GM23338 (cell line): ENCODE measurements around the gene UNC5A. TPM values are rescaled to one million over a fixed set of nuclear protein-coding genes. Genes with fewer than 3 reads are reported as not detected.

Experiments
- ATAC-seq: fragments of 200-7000 bp; cut with Tn5 transposase; 3 replicates; pipeline ENCODE4 v1.9.1; 2020
- DNase-seq: peaks from one replicate; pipeline ENCODE4 v3.0.0-alpha.2; 2015; ENCODE audit warnings: low spot score
- H2AFZ ChIP-seq: fragments of 200-600 bp; sonication (generic); 2 replicates; pipeline ENCODE4 v1.8.0; 2016; ENCODE audit warnings: antibody characterized with exemption, mild to moderate bottlenecking, moderate library complexity
- H3F3A ChIP-seq: fragments of 200-600 bp; sonication (generic); replicated peaks from 2 replicates; pipeline ENCODE4 v1.8.0; 2017; ENCODE audit warnings: antibody characterized with exemption, mixed run types, low read depth
- H3K27ac ChIP-seq: fragments of 200-600 bp; sonication (generic); 2 replicates; pipeline ENCODE4 v1.6.1; 2016; ENCODE audit warnings: low read depth
- H3K27me3 ChIP-seq: fragments of 200-600 bp; sonication (generic); 2 replicates; pipeline ENCODE4 v1.8.0; 2016; ENCODE audit warnings: mild to moderate bottlenecking, mixed run types, moderate library complexity; ENCODE audit not compliant: insufficient read depth
- H3K36me3 ChIP-seq: fragments of 200-600 bp; sonication (generic); 2 replicates; pipeline ENCODE4 v1.8.0; 2016; ENCODE audit warnings: mild to moderate bottlenecking; ENCODE audit not compliant: insufficient read depth
- H3K4me1 ChIP-seq: fragments of 200-600 bp; sonication (generic); 2 replicates; pipeline ENCODE4 v1.8.0; 2016; ENCODE audit warnings: mild to moderate bottlenecking, moderate library complexity; ENCODE audit not compliant: insufficient read depth
- H3K4me2 ChIP-seq: fragments of 200-600 bp; sonication (generic); 2 replicates; pipeline ENCODE4 v1.7.1; 2017; ENCODE audit warnings: mixed run types
- H3K4me3 ChIP-seq: fragments of 200-600 bp; sonication (generic); 2 replicates; pipeline ENCODE4 v1.6.1; 2016; ENCODE audit warnings: mixed run types
- H3K79me2 ChIP-seq: fragments of 200-600 bp; sonication (generic); replicated peaks from 2 replicates; pipeline ENCODE4 v1.8.0; 2017; ENCODE audit warnings: mild to moderate bottlenecking; ENCODE audit not compliant: insufficient read depth
- H3K9me2 ChIP-seq: fragments of 200-600 bp; sonication (generic); 2 replicates; pipeline ENCODE4 v1.8.0; 2017; ENCODE audit not compliant: insufficient read depth
- H4K20me1 ChIP-seq: fragments of 200-600 bp; sonication (generic); replicated peaks from 2 replicates; pipeline ENCODE4 v1.8.0; 2017; ENCODE audit warnings: mild to moderate bottlenecking; ENCODE audit not compliant: insufficient read depth
- H3K27ac Mint-ChIP-seq: 2 replicates; pipeline ENCODE4 v1.8.0; 2020; ENCODE audit warnings: inconsistent platforms, mild to moderate bottlenecking, moderate library complexity, mixed read lengths
- H3K27me3 Mint-ChIP-seq: 3 replicates; pipeline ENCODE4 v1.8.0; 2022; ENCODE audit warnings: low read depth, mild to moderate bottlenecking, moderate library complexity, mixed read lengths, inconsistent platforms; ENCODE audit not compliant: insufficient read depth, poor library complexity
- H3K36me3 Mint-ChIP-seq: 3 replicates; pipeline ENCODE4 v1.8.0; 2021; ENCODE audit warnings: low read depth, mild to moderate bottlenecking, inconsistent platforms, moderate library complexity, mixed read lengths
- H3K4me1 Mint-ChIP-seq: 3 replicates; pipeline ENCODE4 v1.8.0; 2020; ENCODE audit warnings: mild to moderate bottlenecking, inconsistent platforms, mixed read lengths
- H3K4me3 Mint-ChIP-seq: 3 replicates; pipeline ENCODE4 v1.8.0; 2021; ENCODE audit warnings: moderate library complexity, mild to moderate bottlenecking, inconsistent platforms, mixed read lengths
- H3K9me3 Mint-ChIP-seq: 3 replicates; pipeline ENCODE4 v1.8.0; 2020; ENCODE audit warnings: moderate library complexity, mild to moderate bottlenecking, inconsistent platforms, mixed read lengths
- POLR2AphosphoS5 ChIP-seq: IDR thresholded peaks from 2 replicates; pipeline ENCODE4 v1.6.1; 2016; ENCODE audit warnings: antibody characterized with exemption, low read depth
- REST ChIP-seq: IDR thresholded peaks from one replicate; pipeline ENCODE4 v1.6.1; 2018; ENCODE audit warnings: antibody characterized with exemption; ENCODE audit not compliant: unreplicated experiment
- ZNF114 ChIP-seq: fragments of 250-450 bp; sonication (Bioruptor Pico); IDR thresholded peaks from 2 replicates; pipeline ENCODE4 v1.5.0; 2020; ENCODE audit warnings: mild to moderate bottlenecking, moderate library complexity
- polyA plus RNA-seq: library from polyadenylated mRNA; unstranded; fragments of >200 nt; fragmentation: Nextera tagmentation; extraction: Ambion mirVana; gene quantifications from 2 replicates; pipeline ENCODE4 v1.2.1, GENCODE V29; 2016
- total RNA-seq: library from RNA; depleted of rRNA; stranded (reverse); fragments of >200 nt; shearing (Covaris generic); gene quantifications from 2 replicates; pipeline ENCODE4 v1.2.3, GENCODE V29; 2014
- TF ChIP-seq, protein P1 (sequence below): fragments of 250-450 bp; sonication (Bioruptor Pico); IDR thresholded peaks from 2 replicates; pipeline ENCODE4 v1.5.0; 2020; ENCODE audit warnings: mild to moderate bottlenecking, moderate library complexity
- TF ChIP-seq, protein P2 (sequence below), 2 experiments: fragments of 200-600 bp in 1 of 2; sonication (generic) in 1 of 2; conservative IDR thresholded peaks; 2 replicates each; pipeline versions ENCODE4 v1.5.1 to v1.6.1; 2016 to 2017; ENCODE audit warnings: antibody characterized with exemption in 2 of 2, low read depth in 2 of 2, mild to moderate bottlenecking in 2 of 2, moderate library complexity in 1 of 2
- TF ChIP-seq, protein P3 (sequence below): IDR thresholded peaks from 2 replicates; pipeline ENCODE4 v1.6.1; 2016; ENCODE audit warnings: antibody characterized with exemption

Gene UNC5A
- total and polyA plus RNA-seq, 2 experiments from 2014 or later = 0.92 to 3.9 TPM

DNA sequence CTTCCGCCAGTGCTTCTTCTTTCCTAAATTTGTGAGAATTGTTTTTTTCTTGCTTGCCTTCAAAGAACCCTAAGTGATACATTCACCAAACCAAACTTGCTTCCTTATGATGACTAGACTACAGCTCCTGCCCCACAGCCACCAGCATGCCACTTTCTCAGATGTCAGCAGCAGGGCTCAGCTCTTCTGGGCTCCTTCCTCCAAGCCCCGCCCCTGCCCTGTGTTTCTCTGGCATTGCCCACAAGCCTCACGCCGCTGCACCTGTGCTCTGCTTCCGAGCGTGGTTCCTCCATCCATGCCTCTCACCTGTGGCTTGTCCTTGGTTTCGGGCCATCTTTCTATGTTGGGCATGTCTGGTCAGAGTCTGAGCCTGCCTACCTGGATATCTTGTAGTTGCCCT lies 10.6 kb downstream of the UNC5A start (continued):
- TF ChIP-seq, protein P1, sequence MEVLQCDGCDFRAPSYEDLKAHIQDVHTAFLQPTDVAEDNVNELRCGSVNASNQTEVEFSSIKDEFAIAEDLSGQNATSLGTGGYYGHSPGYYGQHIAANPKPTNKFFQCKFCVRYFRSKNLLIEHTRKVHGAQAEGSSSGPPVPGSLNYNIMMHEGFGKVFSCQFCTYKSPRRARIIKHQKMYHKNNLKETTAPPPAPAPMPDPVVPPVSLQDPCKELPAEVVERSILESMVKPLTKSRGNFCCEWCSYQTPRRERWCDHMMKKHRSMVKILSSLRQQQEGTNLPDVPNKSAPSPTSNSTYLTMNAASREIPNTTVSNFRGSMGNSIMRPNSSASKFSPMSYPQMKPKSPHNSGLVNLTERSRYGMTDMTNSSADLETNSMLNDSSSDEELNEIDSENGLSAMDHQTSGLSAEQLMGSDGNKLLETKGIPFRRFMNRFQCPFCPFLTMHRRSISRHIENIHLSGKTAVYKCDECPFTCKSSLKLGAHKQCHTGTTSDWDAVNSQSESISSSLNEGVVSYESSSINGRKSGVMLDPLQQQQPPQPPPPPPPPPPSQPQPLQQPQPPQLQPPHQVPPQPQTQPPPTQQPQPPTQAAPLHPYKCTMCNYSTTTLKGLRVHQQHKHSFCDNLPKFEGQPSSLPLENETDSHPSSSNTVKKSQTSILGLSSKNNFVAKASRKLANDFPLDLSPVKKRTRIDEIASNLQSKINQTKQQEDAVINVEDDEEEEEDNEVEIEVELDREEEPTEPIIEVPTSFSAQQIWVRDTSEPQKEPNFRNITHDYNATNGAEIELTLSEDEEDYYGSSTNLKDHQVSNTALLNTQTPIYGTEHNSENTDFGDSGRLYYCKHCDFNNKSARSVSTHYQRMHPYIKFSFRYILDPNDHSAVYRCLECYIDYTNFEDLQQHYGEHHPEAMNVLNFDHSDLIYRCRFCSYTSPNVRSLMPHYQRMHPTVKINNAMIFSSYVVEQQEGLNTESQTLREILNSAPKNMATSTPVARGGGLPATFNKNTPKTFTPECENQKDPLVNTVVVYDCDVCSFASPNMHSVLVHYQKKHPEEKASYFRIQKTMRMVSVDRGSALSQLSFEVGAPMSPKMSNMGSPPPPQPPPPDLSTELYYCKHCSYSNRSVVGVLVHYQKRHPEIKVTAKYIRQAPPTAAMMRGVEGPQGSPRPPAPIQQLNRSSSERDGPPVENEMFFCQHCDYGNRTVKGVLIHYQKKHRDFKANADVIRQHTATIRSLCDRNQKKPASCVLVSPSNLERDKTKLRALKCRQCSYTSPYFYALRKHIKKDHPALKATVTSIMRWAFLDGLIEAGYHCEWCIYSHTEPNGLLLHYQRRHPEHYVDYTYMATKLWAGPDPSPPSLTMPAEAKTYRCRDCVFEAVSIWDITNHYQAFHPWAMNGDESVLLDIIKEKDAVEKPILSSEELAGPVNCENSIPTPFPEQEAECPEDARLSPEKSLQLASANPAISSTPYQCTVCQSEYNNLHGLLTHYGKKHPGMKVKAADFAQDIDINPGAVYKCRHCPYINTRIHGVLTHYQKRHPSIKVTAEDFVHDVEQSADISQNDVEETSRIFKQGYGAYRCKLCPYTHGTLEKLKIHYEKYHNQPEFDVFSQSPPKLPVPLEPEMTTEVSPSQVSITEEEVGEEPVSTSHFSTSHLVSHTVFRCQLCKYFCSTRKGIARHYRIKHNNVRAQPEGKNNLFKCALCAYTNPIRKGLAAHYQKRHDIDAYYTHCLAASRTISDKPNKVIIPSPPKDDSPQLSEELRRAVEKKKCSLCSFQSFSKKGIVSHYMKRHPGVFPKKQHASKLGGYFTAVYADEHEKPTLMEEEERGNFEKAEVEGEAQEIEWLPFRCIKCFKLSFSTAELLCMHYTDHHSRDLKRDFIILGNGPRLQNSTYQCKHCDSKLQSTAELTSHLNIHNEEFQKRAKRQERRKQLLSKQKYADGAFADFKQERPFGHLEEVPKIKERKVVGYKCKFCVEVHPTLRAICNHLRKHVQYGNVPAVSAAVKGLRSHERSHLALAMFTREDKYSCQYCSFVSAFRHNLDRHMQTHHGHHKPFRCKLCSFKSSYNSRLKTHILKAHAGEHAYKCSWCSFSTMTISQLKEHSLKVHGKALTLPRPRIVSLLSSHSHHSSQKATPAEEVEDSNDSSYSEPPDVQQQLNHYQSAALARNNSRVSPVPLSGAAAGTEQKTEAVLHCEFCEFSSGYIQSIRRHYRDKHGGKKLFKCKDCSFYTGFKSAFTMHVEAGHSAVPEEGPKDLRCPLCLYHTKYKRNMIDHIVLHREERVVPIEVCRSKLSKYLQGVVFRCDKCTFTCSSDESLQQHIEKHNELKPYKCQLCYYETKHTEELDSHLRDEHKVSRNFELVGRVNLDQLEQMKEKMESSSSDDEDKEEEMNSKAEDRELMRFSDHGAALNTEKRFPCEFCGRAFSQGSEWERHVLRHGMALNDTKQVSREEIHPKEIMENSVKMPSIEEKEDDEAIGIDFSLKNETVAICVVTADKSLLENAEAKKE (CRISPR knock-in tag) = no peak

DNA sequence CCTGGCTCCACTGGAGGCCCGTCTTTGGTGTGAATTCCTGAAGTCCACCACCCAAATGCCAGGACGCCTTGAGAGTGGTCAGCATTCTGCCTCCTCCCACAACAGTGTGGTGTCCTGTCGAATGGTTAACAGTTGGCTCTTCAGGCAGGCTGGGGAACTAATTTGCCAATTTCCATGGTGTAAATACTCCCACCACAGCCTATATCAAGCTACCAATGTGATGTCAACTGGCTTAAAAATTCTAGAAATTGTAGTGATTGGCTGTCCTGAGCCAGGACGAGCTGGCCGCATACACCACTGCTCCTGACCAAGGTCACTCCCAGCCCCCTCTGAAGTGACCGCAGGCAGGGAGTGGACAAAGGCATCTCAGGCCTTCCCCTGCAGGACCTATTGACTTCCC lies 11.1 kb downstream of the UNC5A start:
- no peak overlapping the region for H3K4me3 ChIP-seq
- Mint-ChIP-seq H3K9me3 (no peaks in the 10 kb centered on the region), H3K4me3 (no peak overlapping the region), H3K36me3 (no peaks in the 10 kb centered on the region), H3K4me1 (peaks cover 28% of the 10 kb centered on the region), H3K27me3 (peaks cover 18% of the 10 kb centered on the region), H3K27ac (no peak overlapping the region)
- no peaks in the 10 kb centered on the region for H3K9me2 ChIP-seq
- H3F3A ChIP-seq = no peaks in the 10 kb centered on the region
- no peaks in the 10 kb centered on the region; the same call in 1 of the 2 replicates for H4K20me1 ChIP-seq
- H3K4me2 ChIP-seq = no peak overlapping the region
- H3K79me2 ChIP-seq = no peaks in the 10 kb centered on the region
- no peak overlapping the region for H2AFZ ChIP-seq
- ATAC-seq (no peak), DNase-seq (no peak)
- no peak for TF ChIP-seq POLR2AphosphoS5
- peaks cover 10% of the 10 kb centered on the region for H3K4me1 ChIP-seq
- H3K36me3 ChIP-seq = no peaks in the 10 kb centered on the region
- peaks cover 6% of the 10 kb centered on the region; the same call in 1 of the 2 replicates for H3K27me3 ChIP-seq
- H3K27ac ChIP-seq = no peak overlapping the region

DNA sequence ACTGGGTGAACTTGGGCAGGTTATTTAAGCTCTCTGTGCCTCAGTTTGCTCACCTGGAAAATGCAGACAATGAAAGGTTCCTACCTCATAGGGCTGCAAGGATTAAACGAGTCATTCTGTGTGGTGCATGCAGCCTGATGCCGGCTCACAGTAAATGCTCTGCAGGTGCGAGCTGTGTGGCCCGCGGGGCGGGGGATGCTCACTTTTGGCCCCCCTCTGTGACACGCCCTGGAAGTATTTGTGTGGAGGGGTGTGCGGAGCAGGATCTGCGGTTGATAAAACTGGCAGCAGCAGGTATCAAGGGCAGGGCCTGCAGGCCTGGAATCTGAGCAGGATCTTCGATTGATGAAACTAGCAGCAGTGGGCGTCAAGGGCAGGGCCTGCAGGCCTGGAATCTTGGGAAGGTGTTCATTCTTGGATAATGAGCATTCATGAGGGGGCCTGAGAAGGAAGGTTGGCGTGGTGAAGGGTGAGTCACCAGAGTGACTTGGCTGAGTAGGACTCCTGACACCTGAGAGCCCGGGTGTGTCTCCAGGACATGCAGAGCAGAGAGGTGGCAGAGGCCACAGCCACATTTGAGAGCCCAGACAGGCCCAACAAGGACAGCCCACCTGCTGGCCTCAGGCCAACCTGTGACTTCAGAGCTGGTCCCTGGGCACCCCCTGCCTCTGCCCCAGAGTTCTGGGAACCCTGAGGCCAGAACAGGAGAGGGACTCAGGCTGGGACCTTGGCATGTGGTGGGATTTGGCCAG lies 11.9 kb downstream of the UNC5A start:
- no peaks in the 10 kb centered on the region; the same call in 1 of the 2 replicates for H4K20me1 ChIP-seq
- 0 out of 2 replicates have a peak, but pooled peaks cover 4% of the 10 kb centered on the region for H3K4me1 ChIP-seq
- no peaks in the 10 kb centered on the region for H3K27me3 ChIP-seq
- H3K4me2 ChIP-seq = no peak overlapping the region
- H2AFZ ChIP-seq = no peak overlapping the region
- H3K9me2 ChIP-seq = no peaks in the 10 kb centered on the region
- Mint-ChIP-seq H3K27me3 (peaks cover 14% of the 10 kb centered on the region), H3K4me1 (peaks cover 22% of the 10 kb centered on the region), H3K36me3 (no peaks in the 10 kb centered on the region), H3K9me3 (no peaks in the 10 kb centered on the region), H3K27ac (no peak overlapping the region), H3K4me3 (no peak overlapping the region)
- H3K27ac ChIP-seq = no peak overlapping the region
- H3K36me3 ChIP-seq = no peaks in the 10 kb centered on the region
- H3K79me2 ChIP-seq = no peaks in the 10 kb centered on the region
- DNase-seq (no peak), ATAC-seq (no peak)
- H3F3A ChIP-seq = no peaks in the 10 kb centered on the region
- H3K4me3 ChIP-seq = no peak overlapping the region
- TF ChIP-seq, protein P2, sequence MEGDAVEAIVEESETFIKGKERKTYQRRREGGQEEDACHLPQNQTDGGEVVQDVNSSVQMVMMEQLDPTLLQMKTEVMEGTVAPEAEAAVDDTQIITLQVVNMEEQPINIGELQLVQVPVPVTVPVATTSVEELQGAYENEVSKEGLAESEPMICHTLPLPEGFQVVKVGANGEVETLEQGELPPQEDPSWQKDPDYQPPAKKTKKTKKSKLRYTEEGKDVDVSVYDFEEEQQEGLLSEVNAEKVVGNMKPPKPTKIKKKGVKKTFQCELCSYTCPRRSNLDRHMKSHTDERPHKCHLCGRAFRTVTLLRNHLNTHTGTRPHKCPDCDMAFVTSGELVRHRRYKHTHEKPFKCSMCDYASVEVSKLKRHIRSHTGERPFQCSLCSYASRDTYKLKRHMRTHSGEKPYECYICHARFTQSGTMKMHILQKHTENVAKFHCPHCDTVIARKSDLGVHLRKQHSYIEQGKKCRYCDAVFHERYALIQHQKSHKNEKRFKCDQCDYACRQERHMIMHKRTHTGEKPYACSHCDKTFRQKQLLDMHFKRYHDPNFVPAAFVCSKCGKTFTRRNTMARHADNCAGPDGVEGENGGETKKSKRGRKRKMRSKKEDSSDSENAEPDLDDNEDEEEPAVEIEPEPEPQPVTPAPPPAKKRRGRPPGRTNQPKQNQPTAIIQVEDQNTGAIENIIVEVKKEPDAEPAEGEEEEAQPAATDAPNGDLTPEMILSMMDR (conservative IDR thresholded peaks at IDR 0.05; ENCODE audit: low read depth in 2 of 2) = no peak
- TF ChIP-seq ZNF114 (CRISPR knock-in tag) (no peak), REST (no peak)
- TF ChIP-seq, protein P3, sequence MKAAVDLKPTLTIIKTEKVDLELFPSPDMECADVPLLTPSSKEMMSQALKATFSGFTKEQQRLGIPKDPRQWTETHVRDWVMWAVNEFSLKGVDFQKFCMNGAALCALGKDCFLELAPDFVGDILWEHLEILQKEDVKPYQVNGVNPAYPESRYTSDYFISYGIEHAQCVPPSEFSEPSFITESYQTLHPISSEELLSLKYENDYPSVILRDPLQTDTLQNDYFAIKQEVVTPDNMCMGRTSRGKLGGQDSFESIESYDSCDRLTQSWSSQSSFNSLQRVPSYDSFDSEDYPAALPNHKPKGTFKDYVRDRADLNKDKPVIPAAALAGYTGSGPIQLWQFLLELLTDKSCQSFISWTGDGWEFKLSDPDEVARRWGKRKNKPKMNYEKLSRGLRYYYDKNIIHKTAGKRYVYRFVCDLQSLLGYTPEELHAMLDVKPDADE = no peak
